Keratinocyte (primary cell): ENCODE results near the gene STRN3. TPM values are rescaled to one million over a fixed set of nuclear protein-coding genes. Genes with fewer than 3 reads are reported as not detected.

Experiments
- DNase-seq: peaks from one replicate; pipeline ENCODE4 v3.0.0-alpha.2; 2011; ENCODE audit warnings: low read depth, missing footprints, low spot score
- FAIRE-seq: peaks from 2 replicates; lab custom pipeline; 2011; peaks lifted over from hg19 to GRCh38; lab: Jason Lieb, UNC
- H2AFZ ChIP-seq: 2 replicates; pipeline ENCODE4 v1.6.0; 2012; ENCODE audit warnings: low read length, control low read depth, inconsistent platforms; ENCODE audit not compliant: control insufficient read depth
- H3K27ac ChIP-seq: 2 replicates; pipeline ENCODE4 v1.5.1; 2011; ENCODE audit warnings: low read length; ENCODE audit not compliant: control insufficient read depth, insufficient read depth
- H3K27me3 ChIP-seq: 3 replicates; pipeline ENCODE4 v1.6.0; 2011; ENCODE audit warnings: low read length; ENCODE audit not compliant: control insufficient read depth, insufficient read depth; ENCODE audit errors: extremely low read depth
- H3K36me3 ChIP-seq, 2 experiments: 2 replicates in 1 of 2; 3 replicates in 1 of 2; pipeline ENCODE4 v1.5.1; 2011; ENCODE audit warnings: low read length in 2 of 2, mild to moderate bottlenecking in 1 of 2; ENCODE audit not compliant: control insufficient read depth in 2 of 2, insufficient read depth in 2 of 2; ENCODE audit errors: extremely low read depth in 1 of 2
- H3K4me1 ChIP-seq: 3 replicates; pipeline ENCODE4 v1.5.1; 2011; ENCODE audit warnings: low read length; ENCODE audit not compliant: control insufficient read depth, insufficient read depth; ENCODE audit errors: extremely low read depth
- H3K4me2 ChIP-seq: 3 replicates; pipeline ENCODE4 v1.6.0; 2011; ENCODE audit warnings: low read depth, low read length; ENCODE audit not compliant: control insufficient read depth, insufficient read depth; ENCODE audit errors: extremely low read depth
- H3K4me3 ChIP-seq, 3 experiments: fragments of 200-600 bp in 1 of 3; sonication (generic) in 1 of 3; 2 replicates in 2 of 3; 3 replicates in 1 of 3; pipeline ENCODE4 v1.5.1; 2011 to 2016; ENCODE audit warnings: low read length in 3 of 3, mild to moderate bottlenecking in 3 of 3, control low read depth in 2 of 3, inconsistent platforms in 1 of 3, low read depth in 1 of 3, mixed read lengths in 1 of 3, mixed run types in 1 of 3, moderate library complexity in 1 of 3; ENCODE audit not compliant: control insufficient read depth in 2 of 3, insufficient read depth in 2 of 3; ENCODE audit errors: extremely low read depth in 1 of 3
- H3K79me2 ChIP-seq: 2 replicates; pipeline ENCODE4 v1.6.0; 2012; ENCODE audit warnings: low read length; ENCODE audit not compliant: control insufficient read depth, insufficient read depth
- H3K9ac ChIP-seq: 3 replicates; pipeline ENCODE4 v1.6.0; 2011; ENCODE audit warnings: low read length; ENCODE audit not compliant: control insufficient read depth, insufficient read depth; ENCODE audit errors: extremely low read depth
- H3K9me1 ChIP-seq: 3 replicates; pipeline ENCODE4 v1.6.0; 2011; ENCODE audit warnings: low read length; ENCODE audit not compliant: control insufficient read depth, insufficient read depth; ENCODE audit errors: extremely low read depth
- H3K9me3 ChIP-seq: 2 replicates; pipeline ENCODE4 v1.5.1; 2012; ENCODE audit warnings: low read depth, low read length; ENCODE audit not compliant: control insufficient read depth
- H4K20me1 ChIP-seq: 3 replicates; pipeline ENCODE4 v1.6.0; 2011; ENCODE audit warnings: low read length; ENCODE audit not compliant: control insufficient read depth, insufficient read depth; ENCODE audit errors: extremely low read depth
- CTCF ChIP-seq, 3 experiments: IDR thresholded peaks in 1 of 3; conservative IDR thresholded peaks in 1 of 3; optimal IDR thresholded peaks in 1 of 3; 2 replicates in 2 of 3; 3 replicates in 1 of 3; pipeline versions ENCODE3 to v1.5.1; 2011; ENCODE audit warnings: low read length in 3 of 3, mild to moderate bottlenecking in 3 of 3, moderate library complexity in 2 of 3, control low read depth in 1 of 3, inconsistent platforms in 1 of 3; ENCODE audit not compliant: insufficient read depth in 2 of 3; ENCODE audit errors: extremely low read depth in 1 of 3
- EZH2 ChIP-seq: IDR thresholded peaks from one replicate; pipeline ENCODE4 v1.6.1; 2012; ENCODE audit warnings: inconsistent platforms, mild to moderate bottlenecking, low read length, moderate library complexity
- dilution Hi-C: fragments of 300-500 bp; cut with MboI; formaldehyde crosslinking; loops from one replicate; pipeline ENCODE4 v1.7.0; 2020; ENCODE audit warnings: low sequenced_read_pairs; ENCODE audit not compliant: extremely low pct_ligation_motif_present
- polyA plus RNA-seq, 5 experiments: library from polyadenylated mRNA; depleted of rRNA in 3 of 5; stranded (reverse) in 3 of 5; stranded (forward) in 1 of 5; unstranded in 1 of 5; fragments of >200 nt; gene quantifications; 1 replicate in 1 of 5; 2 replicates in 3 of 5; 3 replicates in 1 of 5; pipeline versions ENCODE4 v1.2.1 to v1.2.3, GENCODE V29; 2011 to 2012; ENCODE audit warnings: missing spikeins in 2 of 5, low read depth in 1 of 5, low replicate concordance in 1 of 5

The STRN3 gene
- polyA plus RNA-seq, 1 donor (not counting 4 experiments of a cell fraction or from before 2014, with no cell fraction given) = 38.1 TPM

- DNase-seq (no peak), FAIRE-seq (no peak)
- Histone ChIP-seq H3K9me1 (no peaks in the 10 kb centered on the region), H2AFZ (no peak overlapping the region), H3K9ac (no peak overlapping the region), H3K4me3 (no peak overlapping the region), H3K9me3 (no peaks in the 10 kb centered on the region), H3K4me1 (no peaks in the 10 kb centered on the region), H3K36me3 (no peaks in the 10 kb centered on the region), H4K20me1 (no peaks in the 10 kb centered on the region), H3K27ac (no peak overlapping the region), H3K79me2 (no peaks in the 10 kb centered on the region), H3K4me2 (no peak overlapping the region), H3K27me3 (no peaks in the 10 kb centered on the region)
- dilution Hi-C loops = no loop called here
- TF ChIP-seq EZH2 = no peak
- TF ChIP-seq CTCF (optimal IDR thresholded peaks at IDR 0.05 in 1 of 3, IDR thresholded peaks at IDR 0.05 in 1 of 3, conservative IDR thresholded peaks at IDR 0.05 in 1 of 3; ENCODE audit: extremely low read depth in 1 of 3, insufficient read depth in 2 of 3, low read length in 3 of 3) = no peak
Observed at GRCh38 chr14:30882431-30882830, 143.7 kb downstream of the STRN3 start.

- TF ChIP-seq EZH2 = no peak
- no peak for TF ChIP-seq CTCF (optimal IDR thresholded peaks at IDR 0.05 in 1 of 3, IDR thresholded peaks at IDR 0.05 in 1 of 3, conservative IDR thresholded peaks at IDR 0.05 in 1 of 3; ENCODE audit: extremely low read depth in 1 of 3, insufficient read depth in 2 of 3, low read length in 3 of 3)
- H3K4me2 ChIP-seq = no peak overlapping the region
- peaks cover 35% of the 10 kb centered on the region for H3K27me3 ChIP-seq
- H3K9me1 ChIP-seq = no peaks in the 10 kb centered on the region
- no peak for DNase-seq
- no peak overlapping the region for H2AFZ ChIP-seq
- no peak for FAIRE-seq
- no peak overlapping the region for H3K27ac ChIP-seq
- H4K20me1 ChIP-seq = no peaks in the 10 kb centered on the region
- H3K36me3 ChIP-seq = no peaks in the 10 kb centered on the region
- no peak overlapping the region for H3K4me3 ChIP-seq
- H3K9ac ChIP-seq = no peak overlapping the region
- H3K4me1 ChIP-seq = no peaks in the 10 kb centered on the region
- H3K79me2 ChIP-seq = no peaks in the 10 kb centered on the region
- no peaks in the 10 kb centered on the region for H3K9me3 ChIP-seq
- dilution Hi-C loops = no loop called here
Observed at GRCh38 chr14:30876692-30877091, 149.5 kb downstream of the STRN3 start.
